SK-N-SH (cell line): Measurements from ENCODE around the gene MAP3K1. TPM values are rescaled to one million over a fixed set of nuclear protein-coding genes. Genes with fewer than 3 reads are reported as not detected.

Experiments
- CTCF ChIA-PET: fragments of 300-600, 350-600 bp; formaldehyde crosslinking; extraction: SDS; loops from one replicate; lab custom pipeline; 2021; lab: Yijun Ruan, JAX
- POLR2A ChIA-PET: fragments of 350-600 bp; sonication (Branson Sonifier 250); formaldehyde crosslinking; extraction: SDS; loops from one replicate; lab custom pipeline; 2020; ENCODE audit warnings: antibody characterized with exemption, inconsistent platforms; lab: Yijun Ruan, JAX
- DNase-seq: peaks from one replicate; pipeline ENCODE4 v3.0.0; 2012
- H2AFZ ChIP-seq: fragments of 200-600 bp; sonication (generic); 2 replicates; pipeline ENCODE4 v1.8.1; 2016; ENCODE audit warnings: antibody characterized with exemption, mild to moderate bottlenecking, low read depth
- H3F3A ChIP-seq: fragments of 200-600 bp; sonication (generic); replicated peaks from 2 replicates; pipeline ENCODE3; 2016; ENCODE audit warnings: antibody characterized with exemption, mild to moderate bottlenecking; ENCODE audit not compliant: insufficient read depth
- H3K27ac ChIP-seq, 2 experiments: fragments of 200-500 bp in 1 of 2; fragments of 200-600 bp in 1 of 2; sonication (Bioruptor generic) in 1 of 2; sonication (generic), shearing (Covaris generic) in 1 of 2; 2 replicates each; pipeline versions ENCODE4 v1.5.1 to v1.6.1; 2014 to 2016; ENCODE audit warnings: low read depth in 2 of 2, inconsistent platforms in 1 of 2, low read length in 1 of 2, mild to moderate bottlenecking in 1 of 2, mixed read lengths in 1 of 2
- H3K27me3 ChIP-seq: fragments of 200-600 bp; sonication (generic), shearing (Covaris generic); 2 replicates; pipeline ENCODE4 v1.6.1; 2016; ENCODE audit warnings: mixed run types; ENCODE audit not compliant: insufficient read depth
- H3K36me3 ChIP-seq, 2 experiments: fragments of 200-500 bp in 1 of 2; fragments of 200-600 bp in 1 of 2; sonication (Bioruptor generic) in 1 of 2; sonication (generic) in 1 of 2; replicated peaks in 1 of 2; 2 replicates each; pipeline versions ENCODE3 to v1.5.1; 2014 to 2016; ENCODE audit warnings: low read length in 1 of 2, mild to moderate bottlenecking in 1 of 2; ENCODE audit not compliant: insufficient read depth in 2 of 2, control insufficient read depth in 1 of 2
- H3K4me1 ChIP-seq, 2 experiments: fragments of 200-500 bp in 1 of 2; fragments of 200-600 bp in 1 of 2; sonication (Bioruptor generic) in 1 of 2; sonication (generic), shearing (Covaris generic) in 1 of 2; 2 replicates each; pipeline versions ENCODE4 v1.5.1 to v1.6.1; 2014 to 2016; ENCODE audit warnings: low read depth in 1 of 2, low read length in 1 of 2, mixed run types in 1 of 2; ENCODE audit not compliant: insufficient read depth in 2 of 2, control insufficient read depth in 1 of 2
- H3K4me2 ChIP-seq: fragments of 200-600 bp; sonication (generic), shearing (Covaris generic); 2 replicates; pipeline ENCODE4 v1.6.1; 2017; ENCODE audit warnings: mixed run types
- H3K4me3 ChIP-seq, 2 experiments: fragments of 200-500 bp in 1 of 2; fragments of 200-600 bp in 1 of 2; sonication (Bioruptor generic) in 1 of 2; sonication (generic), shearing (Covaris generic) in 1 of 2; 2 replicates each; pipeline versions ENCODE4 v1.5.1 to v1.8.1; 2014 to 2016; ENCODE audit warnings: low read depth in 2 of 2, inconsistent platforms in 1 of 2, low read length in 1 of 2, mild to moderate bottlenecking in 1 of 2, mixed read lengths in 1 of 2, moderate library complexity in 1 of 2
- H3K79me2 ChIP-seq: fragments of 200-600 bp; sonication (generic); 2 replicates; pipeline ENCODE4 v1.8.1; 2017; ENCODE audit warnings: mild to moderate bottlenecking; ENCODE audit not compliant: insufficient read depth
- H3K9ac ChIP-seq: fragments of 200-600 bp; sonication (generic); 2 replicates; pipeline ENCODE4 v1.6.1; 2017; ENCODE audit warnings: mixed run types
- H3K9me2 ChIP-seq: fragments of 200-600 bp; sonication (generic); 2 replicates; pipeline ENCODE4 v1.6.1; 2017; ENCODE audit warnings: mixed run types
- H3K9me3 ChIP-seq: fragments of 200-600 bp; sonication (generic); 2 replicates; pipeline ENCODE4 v1.6.1; 2017; ENCODE audit warnings: mixed run types, mild to moderate bottlenecking, moderate library complexity
- H4K20me1 ChIP-seq: fragments of 200-600 bp; sonication (generic); 2 replicates; pipeline ENCODE4 v1.6.1; 2017; ENCODE audit warnings: mild to moderate bottlenecking, mixed run types; ENCODE audit not compliant: insufficient read depth
- CHD2 ChIP-seq: fragments of 150-350 bp; IDR thresholded peaks from 2 replicates; pipeline ENCODE4 v1.6.1; 2018; ENCODE audit warnings: low read length; ENCODE audit not compliant: partially characterized antibody
- EP300 ChIP-seq, 2 experiments: IDR thresholded peaks; 2 replicates each; pipeline versions ENCODE4 v1.4.0 to v1.6.1; 2012; ENCODE audit warnings: borderline replicate concordance in 1 of 2, low read depth in 1 of 2, low read length in 1 of 2
- FOSL2 ChIP-seq: IDR thresholded peaks from 2 replicates; pipeline ENCODE4 v1.4.0; 2012; ENCODE audit warnings: low read depth, mild to moderate bottlenecking, moderate library complexity, borderline replicate concordance
- FOXJ3 ChIP-seq: sonication (generic); formaldehyde crosslinking; IDR thresholded peaks from 2 replicates; pipeline ENCODE4 v1.5.1; 2020; ENCODE audit warnings: mild to moderate bottlenecking, missing genetic modification reagents
- JUND ChIP-seq: IDR thresholded peaks from 2 replicates; pipeline ENCODE4 v1.4.0; 2012
- MEF2A ChIP-seq: IDR thresholded peaks from 2 replicates; pipeline ENCODE4 v1.4.0; 2012; ENCODE audit warnings: low read depth, borderline replicate concordance
- NRF1 ChIP-seq: IDR thresholded peaks from 2 replicates; pipeline ENCODE4 v1.6.1; 2012; ENCODE audit warnings: low read depth, mild to moderate bottlenecking, low read length
- PBX3 ChIP-seq: IDR thresholded peaks from 2 replicates; pipeline ENCODE4; 2012
- POLR2AphosphoS5 ChIP-seq: IDR thresholded peaks from 2 replicates; pipeline ENCODE4 v1.6.1; 2012; ENCODE audit warnings: low read depth, low read length
- RCOR1 ChIP-seq: fragments of 150-350 bp; IDR thresholded peaks from 2 replicates; pipeline ENCODE4 v1.6.1; 2017; ENCODE audit warnings: antibody characterized with exemption, low read length
- REST ChIP-seq: IDR thresholded peaks from 2 replicates; pipeline ENCODE4 v1.6.1; 2012; ENCODE audit warnings: mild to moderate bottlenecking, low read depth, low read length, moderate library complexity
- SMC3 ChIP-seq: IDR thresholded peaks from 2 replicates; pipeline ENCODE4 v1.6.1; 2012; ENCODE audit warnings: low read depth, low read length, improper control_type of control experiment
- TAF1 ChIP-seq: IDR thresholded peaks from 2 replicates; pipeline ENCODE4 v1.6.1; 2012; ENCODE audit warnings: low read depth, mild to moderate bottlenecking, low read length, moderate library complexity, borderline replicate concordance
- TCF12 ChIP-seq: IDR thresholded peaks from 2 replicates; pipeline ENCODE4 v1.4.0; 2012
- WGBS: methylation state at CpG from one replicate; pipeline ENCODE4 v1.1.6; 2017; ENCODE audit warnings: low lambda C conversion rate; 5-methylcytosine and 5-hydroxymethylcytosine counted together
- polyA plus RNA-seq, 3 experiments: library from polyadenylated mRNA; depleted of rRNA; stranded (reverse); fragments of >200 nt; gene quantifications; 2 replicates each; pipeline ENCODE4 v1.2.3, GENCODE V29; 2012
- TF ChIP-seq, protein P1 (sequence below): IDR thresholded peaks from 2 replicates; pipeline ENCODE4 v1.4.0; 2012; ENCODE audit warnings: low read depth

The MAP3K1 gene
- polyA plus RNA-seq, 1 of the 3 experiments (the other 2 are of a cell fraction), result 2.2 TPM

DNA sequence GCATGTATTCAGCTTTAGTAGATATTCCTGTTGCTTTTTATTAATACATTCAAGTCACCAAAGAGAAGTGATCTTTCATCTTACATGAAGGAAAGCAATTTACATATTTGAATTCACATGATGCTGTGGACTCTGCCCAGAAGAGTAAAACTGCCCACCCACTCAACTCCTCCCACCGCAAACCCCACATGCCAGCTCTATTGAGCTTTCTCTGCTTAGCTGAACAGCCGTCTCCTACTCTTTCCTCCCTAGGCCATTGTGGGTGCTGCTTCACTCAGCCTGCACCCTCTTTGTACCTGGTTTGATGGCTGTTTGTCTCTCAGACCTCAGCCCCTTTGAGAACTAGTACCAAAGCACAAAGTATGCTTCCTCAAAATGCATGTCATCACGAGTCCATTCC, 48.4 kb upstream of the MAP3K1 start:
- no peak for DNase-seq
- Histone ChIP-seq H3K4me2 (no peak overlapping the region), H3F3A (no peaks in the 10 kb centered on the region), H3K4me3 (no peak overlapping the region), H3K27me3 (no peaks in the 10 kb centered on the region), H3K9ac (no peak overlapping the region), H4K20me1 (no peaks in the 10 kb centered on the region), H3K79me2 (no peaks in the 10 kb centered on the region), H3K9me2 (no peaks in the 10 kb centered on the region), H2AFZ (no peak overlapping the region), H3K9me3 (no peaks in the 10 kb centered on the region), H3K36me3 (no peaks in the 10 kb centered on the region), H3K27ac (no peak overlapping the region; a peak in 1 of 4 replicates), H3K4me1 (peaks cover 0 to 10% of the 10 kb centered on the region in 2 experiments; a peak in 2 of 4 replicates)
- TF ChIP-seq, protein P1, sequence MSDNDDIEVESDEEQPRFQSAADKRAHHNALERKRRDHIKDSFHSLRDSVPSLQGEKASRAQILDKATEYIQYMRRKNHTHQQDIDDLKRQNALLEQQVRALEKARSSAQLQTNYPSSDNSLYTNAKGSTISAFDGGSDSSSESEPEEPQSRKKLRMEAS, result no peak
- TF ChIP-seq JUND (no peak), FOXJ3 (no peak), TAF1 (no peak), PBX3 (no peak)
- CTCF ChIA-PET, result interaction anchor here (2.0 kb wide), 1 partner anchor 497 kb away, joined by 8 read pairs; no protein-coding TSS in a partner anchor
- POLR2A ChIA-PET, result no interaction called here
- 80% methylated on average over 3 of the region's 3 CpGs for WGBS

DNA sequence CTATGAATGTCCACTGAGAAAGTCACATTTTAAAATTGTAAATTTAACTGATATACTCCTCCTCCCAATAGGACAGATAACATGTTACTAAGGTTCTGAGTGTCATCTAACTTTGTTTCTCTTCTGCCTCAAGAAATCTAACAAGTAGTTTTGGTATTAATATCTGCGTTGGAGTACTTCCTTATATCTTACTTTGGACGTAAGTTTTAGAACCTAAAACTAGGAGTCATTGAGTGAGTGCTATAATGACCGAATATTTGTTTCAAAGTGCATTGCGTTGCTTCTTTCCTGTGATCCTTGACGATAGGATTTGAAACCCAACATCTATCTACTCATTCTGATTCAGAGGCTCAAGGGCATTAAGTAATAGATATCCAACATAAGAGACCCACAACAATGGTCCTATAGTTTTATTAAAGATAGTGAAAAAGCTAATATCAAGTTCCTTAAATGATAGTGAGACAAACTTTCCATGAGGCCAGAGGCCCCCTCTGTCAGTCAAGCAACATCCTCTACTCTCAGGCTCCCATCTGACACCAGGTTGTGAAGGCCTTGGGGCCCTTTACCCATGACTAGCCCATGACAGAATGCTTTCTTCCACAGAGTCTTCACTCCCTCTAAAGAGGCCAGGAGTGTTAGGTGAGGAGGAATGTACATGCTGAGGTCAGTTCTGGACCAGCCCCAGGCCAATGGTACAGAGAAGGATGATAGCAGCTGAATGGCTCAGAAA, 45.3 kb upstream of the MAP3K1 start:
- H3K4me1 ChIP-seq, result no peaks in the 10 kb centered on the region
- DNase-seq, result no peak
- 70% methylated on average over 5 of the region's 5 CpGs for WGBS
- H3K27ac ChIP-seq, result no peak overlapping the region
- POLR2A ChIA-PET, result interaction anchor here (0.6 kb wide), 1 partner anchor 44 kb away, joined by 5 read pairs; no protein-coding TSS in a partner anchor
- no peaks in the 10 kb centered on the region for H4K20me1 ChIP-seq
- TF ChIP-seq RCOR1 (no peak), EP300 (IDR thresholded peaks at IDR 0.05; ENCODE audit: borderline replicate concordance in 1 of 2, low read depth in 1 of 2, low read length in 1 of 2) (no peak), SMC3 (no peak), TCF12 (no peak), NRF1 (no peak), FOSL2 (no peak), CHD2 (no peak), REST (no peak), MEF2A (no peak), POLR2AphosphoS5 (no peak), TAF1 (no peak)
- TF ChIP-seq, protein P1, result no peak
- no peak overlapping the region for H3K4me3 ChIP-seq
- H3F3A ChIP-seq, result no peaks in the 10 kb centered on the region
- H3K27me3 ChIP-seq, result no peaks in the 10 kb centered on the region
- no peaks in the 10 kb centered on the region for H3K9me2 ChIP-seq
- no peak overlapping the region for H3K9ac ChIP-seq
- no peaks in the 10 kb centered on the region for H3K9me3 ChIP-seq
- CTCF ChIA-PET, result interaction anchor here (0.8 to 1.6 kb wide), 3 partner anchors 33 to 499 kb away, joined by 3 to 4 read pairs (median 3); no protein-coding TSS in a partner anchor
- no peaks in the 10 kb centered on the region for H3K79me2 ChIP-seq
- no peaks in the 10 kb centered on the region for H3K36me3 ChIP-seq
- H3K4me2 ChIP-seq, result no peak overlapping the region
- no peak overlapping the region for H2AFZ ChIP-seq
